GM12878 (cell line): Measurements from ENCODE around the gene FBXL17. TPM values are rescaled to one million over a fixed set of nuclear protein-coding genes. Genes with fewer than 3 reads are reported as not detected.

Source experiments
- ATAC-seq: fragments of 200-7000 bp; cut with Tn5 transposase; 3 replicates; pipeline ENCODE4 v1.9.1; 2020; ENCODE audit warnings: mild to moderate bottlenecking, moderate library complexity
- BruUV-seq: library from RNA; stranded (reverse); fragments of 400-500 nt; replicated peaks from 2 replicates; lab custom pipeline; 2021; lab: Mats Ljungman, UMichigan
- CTCF ChIA-PET: fragments of 300-600 bp; sonication (Branson Sonifier 250); formaldehyde crosslinking; extraction: SDS; loops from one replicate; lab custom pipeline; 2021; ENCODE audit warnings: inconsistent platforms; lab: Yijun Ruan, JAX
- POLR2A ChIA-PET: fragments of 350-600 bp; formaldehyde crosslinking; extraction: SDS; loops from one replicate; lab custom pipeline; 2021; ENCODE audit warnings: inconsistent platforms; lab: Charles Lee
- RAD21 ChIA-PET: fragments of 300-600 bp; sonication (Branson Sonifier 250); formaldehyde crosslinking; loops from one replicate; lab custom pipeline; 2023; ENCODE audit warnings: antibody characterized with exemption; ENCODE audit not compliant: unreplicated experiment; lab: Charles Lee
- SMC1A ChIA-PET: fragments of 300-600 bp; sonication (Branson Sonifier 250); formaldehyde crosslinking; loops from one replicate; lab custom pipeline; 2023; ENCODE audit not compliant: unreplicated experiment, uncharacterized antibody; lab: Charles Lee
- DNase-seq: peaks from one replicate; pipeline ENCODE4 v3.0.0-alpha.2; 2011; ENCODE audit warnings: low read depth, low spot score
- FAIRE-seq: peaks from 3 replicates; lab custom pipeline; 2011; peaks lifted over from hg19 to GRCh38; lab: Jason Lieb, UNC
- H2AFZ ChIP-seq: 2 replicates; pipeline ENCODE4 v1.6.0; 2011; ENCODE audit warnings: low read depth, low read length, control low read depth; ENCODE audit not compliant: control insufficient read depth
- H3K27ac ChIP-seq: 2 replicates; pipeline ENCODE4 v1.5.1; 2011; ENCODE audit warnings: control low read depth; ENCODE audit not compliant: control insufficient read depth, insufficient read depth
- H3K27me3 ChIP-seq, 2 experiments: replicated peaks in 1 of 2; 2 replicates each; pipeline versions ENCODE4 v1.6.0 to v1.6.1; 2011; ENCODE audit warnings: low read length in 1 of 2; ENCODE audit not compliant: control insufficient read depth in 2 of 2, insufficient read depth in 2 of 2
- H3K36me3 ChIP-seq, 2 experiments: 2 replicates each; pipeline ENCODE4 v1.5.1; 2011; ENCODE audit warnings: low read length in 1 of 2; ENCODE audit not compliant: control insufficient read depth in 2 of 2, insufficient read depth in 2 of 2
- H3K4me1 ChIP-seq: 2 replicates; pipeline ENCODE4 v1.6.1; 2011; ENCODE audit warnings: mild to moderate bottlenecking, low read length, moderate library complexity, mixed read lengths; ENCODE audit not compliant: control insufficient read depth, insufficient read depth
- H3K4me2 ChIP-seq: 2 replicates; pipeline ENCODE4 v1.6.0; 2011; ENCODE audit warnings: control low read depth; ENCODE audit not compliant: control insufficient read depth, insufficient read depth
- H3K4me3 ChIP-seq: fragments of 200-600 bp; sonication (generic); 2 replicates; pipeline ENCODE4 v1.5.1; 2016
- H3K79me2 ChIP-seq: 2 replicates; pipeline ENCODE4 v1.6.0; 2011; ENCODE audit warnings: low read length; ENCODE audit not compliant: control insufficient read depth, insufficient read depth
- H3K9ac ChIP-seq: 2 replicates; pipeline ENCODE4 v1.8.0; 2011; ENCODE audit warnings: low read length, control low read depth, mixed read lengths; ENCODE audit not compliant: control insufficient read depth, insufficient read depth
- H3K9me3 ChIP-seq: replicated peaks from 3 replicates; pipeline ENCODE4 v1.5.1; 2011; ENCODE audit warnings: mild to moderate bottlenecking, low read length; ENCODE audit not compliant: control insufficient read depth, insufficient read depth
- H4K20me1 ChIP-seq: 2 replicates; pipeline ENCODE4 v1.6.0; 2011; ENCODE audit not compliant: control insufficient read depth, insufficient read depth
- NR2C1 ChIP-seq: fragments of 450-650 bp; IDR thresholded peaks from 2 replicates; pipeline ENCODE4 v1.6.1; 2017; ENCODE audit warnings: antibody characterized with exemption, mild to moderate bottlenecking, moderate library complexity
- NR2F1 ChIP-seq: fragments of 450-650 bp; conservative IDR thresholded peaks from 2 replicates; pipeline ENCODE4 v1.6.1; 2017; ENCODE audit warnings: mild to moderate bottlenecking
- PAX5 ChIP-seq: IDR thresholded peaks from 2 replicates; pipeline ENCODE4 v1.6.1; 2011; ENCODE audit warnings: low read depth, low read length, borderline replicate concordance
- TAF1 ChIP-seq: IDR thresholded peaks from 2 replicates; pipeline ENCODE4 v1.6.1; 2011; ENCODE audit warnings: mild to moderate bottlenecking, low read depth, low read length, borderline replicate concordance
- ZNF274 ChIP-seq: IDR thresholded peaks from one replicate; pipeline ENCODE4 v1.8.0; 2011; ENCODE audit not compliant: insufficient read length, insufficient read depth
- in situ Hi-C: fragments of 300-500 bp; cut with MboI; formaldehyde crosslinking; loops from 9 replicates; pipeline ENCODE4 v1.14.3; 2018; ENCODE audit warnings: mixed read lengths
- intact Hi-C: fragments of 100-400 bp; cut with micrococcal nuclease; formaldehyde crosslinking; loops from one replicate; pipeline ENCODE4 v1.14.2; 2022; ENCODE audit not compliant: unreplicated experiment
- polyA plus RNA-seq, 11 experiments: library from polyadenylated mRNA; depleted of rRNA in 4 of 11; unstranded in 6 of 11; stranded (reverse) in 5 of 11; fragments of >200 nt; fragmentation: Nextera tagmentation in 4 of 11; fragmentation: Illumina TruSeq in 1 of 11; extraction: Ambion mirVana in 4 of 11; extraction: Trizol in 1 of 11; gene quantifications; 1 replicate in 1 of 11; 2 replicates in 10 of 11; pipeline versions ENCODE4 v1.2.1 to v1.2.3, GENCODE V29; 2011 to 2016; ENCODE audit warnings: inconsistent platforms in 2 of 11, missing spikeins in 2 of 11, low read depth in 1 of 11
- total RNA-seq, 4 experiments: library from RNA; depleted of rRNA in 3 of 4; stranded (reverse); fragments of >200 nt in 3 of 4; fragmentation: Illumina TruSeq in 1 of 4; extraction: Trizol in 1 of 4; gene quantifications; 2 replicates each; pipeline versions ENCODE4 v1.2.1 to v1.2.3, GENCODE V29; 2013 to 2021
- TF ChIP-seq, protein P1 (sequence below): fragments of 450-650 bp; IDR thresholded peaks from 2 replicates; pipeline ENCODE4 v1.6.1; 2017; ENCODE audit warnings: mild to moderate bottlenecking, moderate library complexity
- TF ChIP-seq, protein P2 (sequence below): fragments of 450-650 bp; IDR thresholded peaks from 2 replicates; pipeline ENCODE4 v1.6.1; 2014; ENCODE audit warnings: mild to moderate bottlenecking
- TF ChIP-seq, protein P3 (sequence below): IDR thresholded peaks from 2 replicates; pipeline ENCODE4 v1.6.1; 2011; ENCODE audit warnings: low read depth, mild to moderate bottlenecking, low read length, moderate library complexity, borderline replicate concordance; ENCODE audit errors: extremely low read depth
- TF ChIP-seq, protein P4 (sequence below): fragments of 450-650 bp; IDR thresholded peaks from 2 replicates; pipeline ENCODE4 v1.6.1; 2018; ENCODE audit warnings: borderline replicate concordance, mild to moderate bottlenecking; ENCODE audit not compliant: partially characterized antibody
- TF ChIP-seq, protein P5 (sequence below), 3 experiments: IDR thresholded peaks in 2 of 3; conservative IDR thresholded peaks in 1 of 3; 2 replicates each; pipeline ENCODE4 v1.5.1; 2011; ENCODE audit warnings: low read depth in 3 of 3, low read length in 3 of 3, mild to moderate bottlenecking in 3 of 3, control low read depth in 2 of 3, moderate library complexity in 2 of 3, inconsistent platforms in 1 of 3, mixed read lengths in 1 of 3; ENCODE audit not compliant: control insufficient read depth in 2 of 3, insufficient read depth in 1 of 3; ENCODE audit errors: extremely low read depth in 1 of 3

Gene FBXL17
- total and polyA plus RNA-seq, 10 of the 15 experiments (the other 5 are each of a cell fraction or from before 2014, with no cell fraction given) = 0.88 to 9.0 (median 4.4) TPM

DNA sequence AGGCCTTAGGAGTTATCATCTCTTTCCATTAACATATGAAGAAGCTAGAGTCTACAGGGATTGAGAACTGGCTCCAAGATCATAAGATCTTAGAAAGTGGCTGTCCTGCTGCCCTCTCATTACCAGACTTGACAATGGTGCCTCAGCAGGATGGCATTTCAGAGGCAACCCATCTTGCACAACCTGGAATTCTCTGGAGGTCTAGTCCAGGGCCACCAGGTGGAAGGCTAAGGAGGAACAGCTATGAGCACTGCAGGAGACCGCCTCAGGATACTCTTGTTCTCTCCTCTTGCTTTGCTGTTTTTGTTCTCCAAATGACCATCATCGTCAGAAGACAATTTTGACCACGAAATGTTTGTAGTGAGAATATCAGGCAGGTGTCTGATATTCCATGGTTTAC is 322.6 kb downstream of the FBXL17 start (continued):
- TF ChIP-seq, protein P1, sequence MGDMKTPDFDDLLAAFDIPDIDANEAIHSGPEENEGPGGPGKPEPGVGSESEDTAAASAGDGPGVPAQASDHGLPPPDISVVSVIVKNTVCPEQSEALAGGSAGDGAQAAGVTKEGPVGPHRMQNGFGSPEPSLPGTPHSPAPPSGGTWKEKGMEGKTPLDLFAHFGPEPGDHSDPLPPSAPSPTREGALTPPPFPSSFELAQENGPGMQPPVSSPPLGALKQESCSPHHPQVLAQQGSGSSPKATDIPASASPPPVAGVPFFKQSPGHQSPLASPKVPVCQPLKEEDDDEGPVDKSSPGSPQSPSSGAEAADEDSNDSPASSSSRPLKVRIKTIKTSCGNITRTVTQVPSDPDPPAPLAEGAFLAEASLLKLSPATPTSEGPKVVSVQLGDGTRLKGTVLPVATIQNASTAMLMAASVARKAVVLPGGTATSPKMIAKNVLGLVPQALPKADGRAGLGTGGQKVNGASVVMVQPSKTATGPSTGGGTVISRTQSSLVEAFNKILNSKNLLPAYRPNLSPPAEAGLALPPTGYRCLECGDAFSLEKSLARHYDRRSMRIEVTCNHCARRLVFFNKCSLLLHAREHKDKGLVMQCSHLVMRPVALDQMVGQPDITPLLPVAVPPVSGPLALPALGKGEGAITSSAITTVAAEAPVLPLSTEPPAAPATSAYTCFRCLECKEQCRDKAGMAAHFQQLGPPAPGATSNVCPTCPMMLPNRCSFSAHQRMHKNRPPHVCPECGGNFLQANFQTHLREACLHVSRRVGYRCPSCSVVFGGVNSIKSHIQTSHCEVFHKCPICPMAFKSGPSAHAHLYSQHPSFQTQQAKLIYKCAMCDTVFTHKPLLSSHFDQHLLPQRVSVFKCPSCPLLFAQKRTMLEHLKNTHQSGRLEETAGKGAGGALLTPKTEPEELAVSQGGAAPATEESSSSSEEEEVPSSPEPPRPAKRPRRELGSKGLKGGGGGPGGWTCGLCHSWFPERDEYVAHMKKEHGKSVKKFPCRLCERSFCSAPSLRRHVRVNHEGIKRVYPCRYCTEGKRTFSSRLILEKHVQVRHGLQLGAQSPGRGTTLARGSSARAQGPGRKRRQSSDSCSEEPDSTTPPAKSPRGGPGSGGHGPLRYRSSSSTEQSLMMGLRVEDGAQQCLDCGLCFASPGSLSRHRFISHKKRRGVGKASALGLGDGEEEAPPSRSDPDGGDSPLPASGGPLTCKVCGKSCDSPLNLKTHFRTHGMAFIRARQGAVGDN = no peak
- TF ChIP-seq, all 136 proteins: peak for 0

DNA sequence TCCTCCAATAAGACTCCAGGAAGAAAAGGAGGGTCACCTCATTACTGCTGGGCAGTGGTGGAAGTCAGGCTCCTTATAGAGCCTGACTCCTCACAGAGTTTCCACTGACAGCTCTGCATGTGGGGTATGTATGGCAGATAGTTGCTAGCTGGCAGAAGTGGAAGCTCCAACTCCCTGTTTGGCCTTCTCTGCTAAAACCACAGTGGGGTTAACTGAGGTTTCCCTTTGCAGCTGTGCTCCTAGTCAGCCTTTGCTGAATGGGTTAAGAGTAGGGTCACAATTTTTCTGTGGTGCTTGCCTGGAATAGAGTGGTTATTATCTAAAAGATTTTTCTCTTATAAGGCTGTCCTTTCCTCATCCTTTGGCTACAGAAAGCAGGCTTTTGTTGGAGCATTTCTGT is 327.5 kb downstream of the FBXL17 start:
- ATAC-seq (no peak), FAIRE-seq (no peak), DNase-seq (no peak)
- ChIA-PET RAD21 (no interaction called here), POLR2A (no interaction called here), CTCF (no interaction called here), SMC1A (no interaction called here)
- BruUV-seq = no TSS peak
- Histone ChIP-seq H3K9me3 (no peaks in the 10 kb centered on the region; the same call in 1 of the 3 replicates), H2AFZ (no peak overlapping the region), H3K79me2 (no peaks in the 10 kb centered on the region), H3K27ac (no peak overlapping the region), H3K9ac (no peak overlapping the region), H3K27me3 (no peaks in the 10 kb centered on the region), H3K4me1 (no peaks in the 10 kb centered on the region), H3K4me3 (no peak overlapping the region), H3K36me3 (no peaks in the 10 kb centered on the region), H3K4me2 (no peak overlapping the region), H4K20me1 (no peaks in the 10 kb centered on the region)
- in situ Hi-C loops = no loop called here
- intact Hi-C loops = no loop called here
- TF ChIP-seq, protein P2, sequence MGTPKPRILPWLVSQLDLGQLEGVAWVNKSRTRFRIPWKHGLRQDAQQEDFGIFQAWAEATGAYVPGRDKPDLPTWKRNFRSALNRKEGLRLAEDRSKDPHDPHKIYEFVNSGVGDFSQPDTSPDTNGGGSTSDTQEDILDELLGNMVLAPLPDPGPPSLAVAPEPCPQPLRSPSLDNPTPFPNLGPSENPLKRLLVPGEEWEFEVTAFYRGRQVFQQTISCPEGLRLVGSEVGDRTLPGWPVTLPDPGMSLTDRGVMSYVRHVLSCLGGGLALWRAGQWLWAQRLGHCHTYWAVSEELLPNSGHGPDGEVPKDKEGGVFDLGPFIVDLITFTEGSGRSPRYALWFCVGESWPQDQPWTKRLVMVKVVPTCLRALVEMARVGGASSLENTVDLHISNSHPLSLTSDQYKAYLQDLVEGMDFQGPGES = no peak
- TF ChIP-seq ZNF274 (no peak), TAF1 (no peak), NR2C1 (no peak), PAX5 (no peak), NR2F1 (no peak)
- TF ChIP-seq, protein P3, sequence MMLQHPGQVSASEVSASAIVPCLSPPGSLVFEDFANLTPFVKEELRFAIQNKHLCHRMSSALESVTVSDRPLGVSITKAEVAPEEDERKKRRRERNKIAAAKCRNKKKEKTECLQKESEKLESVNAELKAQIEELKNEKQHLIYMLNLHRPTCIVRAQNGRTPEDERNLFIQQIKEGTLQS = no peak
- TF ChIP-seq, protein P4, sequence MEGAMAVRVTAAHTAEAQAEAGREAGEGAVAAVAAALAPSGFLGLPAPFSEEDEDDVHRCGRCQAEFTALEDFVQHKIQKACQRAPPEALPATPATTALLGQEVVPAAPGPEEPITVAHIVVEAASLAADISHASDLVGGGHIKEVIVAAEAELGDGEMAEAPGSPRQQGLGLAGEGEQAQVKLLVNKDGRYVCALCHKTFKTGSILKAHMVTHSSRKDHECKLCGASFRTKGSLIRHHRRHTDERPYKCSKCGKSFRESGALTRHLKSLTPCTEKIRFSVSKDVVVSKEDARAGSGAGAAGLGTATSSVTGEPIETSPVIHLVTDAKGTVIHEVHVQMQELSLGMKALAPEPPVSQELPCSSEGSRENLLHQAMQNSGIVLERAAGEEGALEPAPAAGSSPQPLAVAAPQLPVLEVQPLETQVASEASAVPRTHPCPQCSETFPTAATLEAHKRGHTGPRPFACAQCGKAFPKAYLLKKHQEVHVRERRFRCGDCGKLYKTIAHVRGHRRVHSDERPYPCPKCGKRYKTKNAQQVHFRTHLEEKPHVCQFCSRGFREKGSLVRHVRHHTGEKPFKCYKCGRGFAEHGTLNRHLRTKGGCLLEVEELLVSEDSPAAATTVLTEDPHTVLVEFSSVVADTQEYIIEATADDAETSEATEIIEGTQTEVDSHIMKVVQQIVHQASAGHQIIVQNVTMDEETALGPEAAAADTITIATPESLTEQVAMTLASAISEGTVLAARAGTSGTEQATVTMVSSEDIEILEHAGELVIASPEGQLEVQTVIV = no peak
- TF ChIP-seq, protein P5, sequence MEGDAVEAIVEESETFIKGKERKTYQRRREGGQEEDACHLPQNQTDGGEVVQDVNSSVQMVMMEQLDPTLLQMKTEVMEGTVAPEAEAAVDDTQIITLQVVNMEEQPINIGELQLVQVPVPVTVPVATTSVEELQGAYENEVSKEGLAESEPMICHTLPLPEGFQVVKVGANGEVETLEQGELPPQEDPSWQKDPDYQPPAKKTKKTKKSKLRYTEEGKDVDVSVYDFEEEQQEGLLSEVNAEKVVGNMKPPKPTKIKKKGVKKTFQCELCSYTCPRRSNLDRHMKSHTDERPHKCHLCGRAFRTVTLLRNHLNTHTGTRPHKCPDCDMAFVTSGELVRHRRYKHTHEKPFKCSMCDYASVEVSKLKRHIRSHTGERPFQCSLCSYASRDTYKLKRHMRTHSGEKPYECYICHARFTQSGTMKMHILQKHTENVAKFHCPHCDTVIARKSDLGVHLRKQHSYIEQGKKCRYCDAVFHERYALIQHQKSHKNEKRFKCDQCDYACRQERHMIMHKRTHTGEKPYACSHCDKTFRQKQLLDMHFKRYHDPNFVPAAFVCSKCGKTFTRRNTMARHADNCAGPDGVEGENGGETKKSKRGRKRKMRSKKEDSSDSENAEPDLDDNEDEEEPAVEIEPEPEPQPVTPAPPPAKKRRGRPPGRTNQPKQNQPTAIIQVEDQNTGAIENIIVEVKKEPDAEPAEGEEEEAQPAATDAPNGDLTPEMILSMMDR (IDR thresholded peaks at IDR 0.05 in 2 of 3, conservative IDR thresholded peaks at IDR 0.05 in 1 of 3; ENCODE audit: control insufficient read depth in 2 of 3, extremely low read depth in 1 of 3, insufficient read depth in 1 of 3, low read depth in 3 of 3, low read length in 3 of 3) = no peak
